Sciatic nerve (tissue), 2 donors: Measurements from ENCODE around the gene ULBP1. TPM values are rescaled to one million over a fixed set of nuclear protein-coding genes. Genes with fewer than 3 reads are reported as not detected.
"Not testable (repeated sequence)": the region's sequence is repeated elsewhere in the genome, so short reads cannot be mapped to it uniquely, and the experiment has no call there.

Source experiments
- ATAC-seq: fragments of 200-7000 bp; cut with Tn5 transposase; one replicate; pipeline ENCODE4 v1.9.1; 2020; ENCODE audit warnings: mild to moderate bottlenecking, moderate library complexity
- DNase-seq: peaks from one replicate; pipeline ENCODE4 v3.0.0-alpha.2; 2020; ENCODE audit warnings: low spot score
- intact Hi-C: fragments of 100-400 bp; cut with DNase I; formaldehyde crosslinking; loops from one replicate; pipeline ENCODE4 v1.14.2; 2022
- total RNA-seq: library from RNA; stranded (reverse); fragmentation: NEBNext Ultra II Directional; extraction: Animal tissue kit (Norgen Biotek cat#: 25700); gene quantifications from one replicate; pipeline ENCODE4 v1.2.1, GENCODE V29; 2021
- donor health status: DM: no; HTN: no; CAD: no.
- donor health status: DM: no; HTN: no; CAD: no.

ULBP1 gene
- total RNA-seq, 1 donor from 2014 or later, result not detected

GRCh38 chr6:149964308-149965193, 808 bp downstream of the ULBP1 start:
- intact Hi-C loops, result no loop called here
- no peak for DNase-seq
- ATAC-seq, result peak; percentile 25

DNA sequence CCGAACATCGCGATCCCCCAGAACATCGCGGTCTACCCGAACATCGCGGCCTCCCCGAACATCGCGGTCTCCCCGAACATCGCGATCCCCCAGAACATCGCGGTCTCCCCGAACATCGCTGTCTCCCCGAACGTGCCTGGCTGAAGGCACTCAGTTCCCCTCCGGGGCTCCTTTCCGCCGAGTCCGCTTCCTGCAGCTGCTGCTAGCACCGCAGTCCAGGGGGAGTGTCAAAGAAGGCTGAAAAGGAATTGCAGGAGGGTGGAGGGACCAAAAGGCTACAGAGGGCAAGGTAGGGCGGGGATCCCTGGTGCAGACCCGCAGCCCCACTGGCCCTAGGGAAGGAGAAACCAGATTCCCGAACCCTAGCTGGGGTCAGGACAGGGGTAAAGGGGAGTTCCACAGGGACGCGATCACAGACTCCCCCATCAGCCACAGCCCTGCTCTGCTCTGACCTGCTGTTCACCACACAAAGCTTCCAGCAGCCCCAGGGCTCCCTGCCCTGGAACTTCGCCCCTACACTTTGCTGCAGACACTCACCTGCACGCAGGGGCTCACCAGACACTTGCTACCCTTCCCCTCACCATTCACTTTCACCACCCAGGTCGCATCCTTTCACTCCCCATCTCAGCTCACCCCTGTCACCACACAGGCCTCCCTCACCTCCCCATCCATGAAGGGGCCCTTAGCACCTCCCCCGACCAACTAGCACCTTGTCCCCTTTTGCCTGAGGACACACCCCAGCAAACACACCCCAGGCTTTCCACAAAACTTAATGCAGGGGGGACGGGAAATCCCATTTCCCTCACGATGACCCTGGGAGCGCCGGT, 1.7 kb downstream of the ULBP1 start:
- intact Hi-C loops, result no loop called here
- DNase-seq (no peak), ATAC-seq (no peak)

- DNase-seq, ATAC-seq, intact Hi-C loops: not testable (repeated sequence)
Observed at GRCh38 chr6:149966319-149966718, 2.6 kb downstream of the ULBP1 start.

DNA sequence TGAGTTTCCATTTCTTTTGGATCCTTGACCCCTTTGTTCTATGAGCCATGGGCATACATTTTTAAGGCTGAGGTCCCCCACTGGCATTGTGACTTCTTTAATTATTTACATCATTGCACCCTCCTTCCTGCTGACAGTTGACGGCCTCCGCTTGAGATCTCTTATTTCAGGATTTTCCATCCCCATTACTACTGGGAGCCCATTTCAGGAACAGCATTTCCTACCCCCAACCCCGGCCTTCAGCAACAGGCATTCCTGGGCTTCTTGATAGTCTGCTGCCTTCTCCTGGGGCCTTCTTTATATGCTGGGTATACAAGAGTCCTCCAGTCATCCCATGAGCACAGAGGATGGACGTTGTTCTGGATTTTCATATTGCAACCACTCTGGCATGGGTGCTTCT, 3.8 kb downstream of the ULBP1 start:
- intact Hi-C loops, result no loop called here
- ATAC-seq, result no peak

DNA sequence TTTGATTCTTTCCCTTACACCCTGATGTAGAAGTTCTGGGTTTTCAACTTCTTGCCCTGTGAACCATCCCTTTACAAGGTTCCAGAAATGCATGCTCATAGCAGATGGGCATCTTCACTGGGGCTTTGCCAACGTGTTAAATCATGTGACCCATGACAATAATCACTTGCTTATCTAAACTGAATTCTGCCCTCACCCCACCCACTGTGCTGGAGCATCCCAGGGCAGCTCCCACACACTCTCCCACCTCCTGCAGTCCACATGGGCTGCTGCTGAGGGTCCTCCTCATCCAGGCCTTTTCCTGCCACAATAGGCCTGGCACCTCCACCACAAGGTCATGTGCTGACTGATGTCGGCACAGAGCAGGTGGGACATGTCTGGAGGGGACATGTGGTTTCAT, 4.3 kb downstream of the ULBP1 start:
- ATAC-seq, intact Hi-C loops, DNase-seq: not testable (repeated sequence)

More for the DNA sequence above, 3.8 kb downstream of the ULBP1 start:
- no peak for DNase-seq

- ATAC-seq, DNase-seq, intact Hi-C loops: not testable (repeated sequence)
Observed at GRCh38 chr6:149968909-149969308, 5.2 kb downstream of the ULBP1 start.

GRCh38 chr6:149969635-149970034, 5.9 kb downstream of the ULBP1 start:
- ATAC-seq (no peak), DNase-seq (no peak)
- intact Hi-C loops, result no loop called here

- DNase-seq, ATAC-seq, intact Hi-C loops: not testable (repeated sequence)
Observed at GRCh38 chr6:149974394-149974793, 10.7 kb downstream of the ULBP1 start.

DNA sequence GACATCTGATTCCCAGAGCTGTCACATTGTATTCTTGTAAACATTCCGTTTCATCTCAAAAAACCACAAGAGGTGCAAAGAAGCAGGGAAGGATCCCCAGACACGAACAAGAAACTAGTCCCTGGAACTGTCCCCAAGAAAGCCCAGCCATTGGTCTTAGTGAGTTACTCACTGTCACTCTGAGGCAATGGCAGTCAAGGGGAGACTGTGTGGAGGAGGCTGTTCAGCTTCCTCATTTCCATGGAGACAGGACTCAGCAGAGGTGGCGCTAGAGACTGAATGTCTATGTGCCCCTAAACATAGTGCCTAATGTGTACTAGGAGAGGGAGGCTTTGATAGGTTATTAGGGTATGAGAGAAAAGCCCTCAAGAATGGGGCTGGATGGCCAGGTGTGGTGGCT, 11.1 kb downstream of the ULBP1 start:
- DNase-seq (no peak), ATAC-seq (no peak)
- intact Hi-C loops, result no loop called here

DNA sequence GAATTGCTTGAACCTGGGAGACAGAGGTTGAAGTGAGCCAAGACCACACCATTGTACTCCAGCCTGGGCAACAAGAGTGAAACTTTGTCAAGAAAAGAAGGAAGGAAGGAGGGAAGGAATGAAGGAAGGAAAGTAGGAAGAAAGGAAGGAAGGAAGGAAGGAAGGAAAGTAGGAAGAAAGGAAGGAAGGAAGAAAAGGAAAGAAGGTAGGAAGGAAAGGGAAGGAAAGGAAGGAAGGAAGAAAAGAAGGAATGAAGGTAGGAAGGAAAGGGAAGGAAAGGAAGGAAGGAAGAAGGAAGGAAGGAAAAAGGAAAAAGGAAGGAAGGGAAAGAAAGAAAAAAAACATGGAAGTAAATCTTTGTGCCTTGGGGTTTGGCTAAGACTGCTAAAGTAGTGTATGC, 11.7 kb downstream of the ULBP1 start:
- ATAC-seq, result no peak
- no peak for DNase-seq
- intact Hi-C loops, result no loop called here

GRCh38 chr6:149977221-149977620, 13.5 kb downstream of the ULBP1 start:
- no peak for ATAC-seq
- DNase-seq, result no peak
- intact Hi-C loops, result no loop called here

GRCh38 chr6:149978610-149979009, 14.9 kb downstream of the ULBP1 start:
- DNase-seq (no peak), ATAC-seq (no peak)
- intact Hi-C loops, result no loop called here

DNA sequence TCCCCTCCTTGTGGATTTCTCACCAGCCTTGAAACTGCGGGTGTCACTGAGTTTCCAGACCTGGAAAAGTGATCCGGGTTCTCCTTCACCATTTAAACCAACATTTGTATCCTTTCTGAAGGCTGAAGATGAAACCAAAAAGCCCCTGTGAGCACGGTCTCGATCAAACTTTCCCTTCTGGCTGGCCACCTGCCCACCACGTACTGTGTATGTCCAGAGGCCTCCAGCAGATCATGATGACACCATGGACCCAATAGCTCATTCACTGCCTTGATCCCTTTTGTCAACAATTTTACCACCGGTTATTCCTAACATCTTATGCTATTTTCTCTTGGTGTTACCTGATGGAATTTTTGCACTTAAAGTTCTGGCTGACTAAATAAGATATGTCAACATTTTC, 15.6 kb downstream of the ULBP1 start:
- DNase-seq (no peak), ATAC-seq (no peak)
- intact Hi-C loops, result no loop called here

GRCh38 chr6:149983145-149983544, 19.4 kb downstream of the ULBP1 start:
- DNase-seq (no peak), ATAC-seq (no peak)
- intact Hi-C loops, result no loop called here

DNA sequence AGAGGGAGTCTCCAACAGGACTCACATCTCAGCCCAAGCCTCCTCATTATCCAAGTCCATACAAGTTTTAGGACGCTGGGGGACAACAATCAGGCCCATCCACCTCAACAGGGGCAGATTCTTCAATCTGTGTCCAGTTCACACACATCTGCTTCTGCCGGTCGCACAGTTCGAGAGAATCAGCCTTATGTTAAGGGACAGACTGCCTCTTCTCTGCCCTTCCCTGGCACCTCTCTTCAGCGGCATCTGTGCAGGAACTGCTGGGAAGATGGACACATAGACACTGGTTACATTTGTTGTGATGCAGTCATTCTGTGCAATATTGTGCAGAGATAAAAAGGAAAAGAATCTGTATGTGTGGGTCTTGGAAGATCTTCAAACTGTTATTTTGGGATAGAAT, 21.0 kb downstream of the ULBP1 start:
- ATAC-seq (no peak), DNase-seq (no peak)
- intact Hi-C loops, result no loop called here

- intact Hi-C loops, result no loop called here
- ATAC-seq (no peak), DNase-seq (no peak)
Observed at GRCh38 chr6:149985481-149985937, 21.8 kb downstream of the ULBP1 start.

- intact Hi-C loops, result no loop called here
- DNase-seq, result no peak
- ATAC-seq, result no peak
Observed at GRCh38 chr6:149987602-149988107, 23.9 kb downstream of the ULBP1 start.

DNA sequence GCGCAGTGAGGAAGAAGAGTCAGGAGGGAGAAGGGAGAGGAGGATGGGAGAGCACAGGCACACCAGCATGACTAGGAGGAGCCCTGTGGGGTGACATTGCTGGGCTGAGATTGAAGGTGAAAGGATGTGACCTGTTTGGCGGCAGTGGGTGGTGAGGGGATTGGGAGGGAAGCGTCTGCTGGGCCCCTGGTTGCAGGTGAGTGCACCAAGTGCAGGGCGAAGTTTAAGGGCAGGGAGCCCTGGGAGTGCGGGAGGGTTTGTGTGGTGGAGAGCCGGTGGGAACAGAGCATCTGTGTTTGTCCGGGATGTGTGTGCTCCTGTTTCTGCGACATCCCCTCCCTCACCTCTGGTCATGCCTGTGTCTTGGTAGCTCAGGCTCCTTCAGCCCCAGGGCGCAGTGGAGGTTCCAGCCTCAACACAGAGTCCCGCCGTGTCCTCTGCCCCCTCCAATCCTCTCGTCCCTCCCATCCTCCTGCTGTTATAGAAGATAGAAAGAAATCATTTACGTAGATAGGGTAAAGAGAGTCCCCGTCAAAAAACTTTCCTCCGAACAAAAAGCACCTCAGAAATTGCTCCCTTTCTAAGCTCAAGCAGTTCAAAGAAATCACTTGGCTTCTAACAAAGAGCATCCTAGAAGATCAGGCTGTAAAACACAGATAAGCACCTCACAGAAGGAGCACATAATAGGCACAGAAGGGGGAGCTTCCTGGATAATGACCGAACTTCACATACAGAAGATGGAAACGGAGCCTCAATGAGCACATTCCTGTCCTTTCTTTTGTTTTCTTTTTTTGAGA, 25.0 kb downstream of the ULBP1 start:
- DNase-seq (no peak), ATAC-seq (peak; percentile 15)
- intact Hi-C loops, result no loop called here

DNA sequence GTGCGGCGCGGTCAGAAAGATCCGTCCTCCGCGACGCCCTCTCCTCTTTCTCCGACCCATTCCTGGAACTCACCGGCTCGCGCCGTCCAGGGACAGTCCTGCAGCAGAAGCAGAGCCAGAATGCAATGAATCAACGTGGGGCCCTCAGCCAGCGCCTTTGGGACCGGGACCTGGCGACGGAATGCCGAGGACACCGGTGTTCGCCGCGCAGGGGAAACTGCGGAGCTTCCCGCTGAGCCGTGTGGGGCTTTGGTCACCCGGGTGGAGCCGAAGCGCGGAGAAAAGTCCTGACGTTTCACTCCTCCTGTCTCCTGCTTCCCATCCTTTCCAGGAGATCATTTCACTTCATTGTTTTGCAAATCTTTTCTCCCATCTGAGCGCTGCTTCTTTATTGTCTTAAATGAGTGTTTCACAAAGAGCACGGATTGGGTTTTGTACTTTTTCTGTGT, 26.5 kb downstream of the ULBP1 start:
- DNase-seq (no peak), ATAC-seq (no peak)
- intact Hi-C loops, result no loop called here
